ENCODE measurements around the gene NR2C2.

GRCh38 chr3:14959359-14959943, 12.1 kb downstream of the NR2C2 start:
- TF ChIP-seq CTCF (IDR thresholded peaks at IDR 0.05) = no peak
- TF ChIP-seq POLR2A (IDR thresholded peaks at IDR 0.05) = no peak
